ENCODE data around the gene SLC38A4.
"Not testable (repeated sequence)": the region's sequence is repeated elsewhere in the genome, so short reads cannot be mapped to it uniquely, and the experiment has no call there.

The SLC38A4 gene

GRCh38 chr12:46858368-46858767, 32.6 kb upstream of the SLC38A4 start:
- TF ChIP-seq CTCF (IDR thresholded peaks at IDR 0.05): no peak
- intact Hi-C loops (cut with DNase I; ENCODE audit: low total_unique reads): no loop called here
- no peak overlapping the region for H3K27ac ChIP-seq

GRCh38 chr12:46857486-46857885, 31.7 kb upstream of the SLC38A4 start:
- no peak for TF ChIP-seq CTCF (IDR thresholded peaks at IDR 0.05)
- Histone ChIP-seq H3K27ac (no peak overlapping the region), H3K27me3 (no peaks in the 10 kb centered on the region), H3K36me3 (no peaks in the 10 kb centered on the region), H3K9me3 (peaks cover 0 to 5% (median 4%) of the 10 kb centered on the region in 3 donors), H3K4me1 (peaks cover 0 to 9% (median 0%) of the 10 kb centered on the region in 4 donors), H3K4me3 (no peak overlapping the region)
- no peak for DNase-seq
- intact Hi-C loops (cut with DNase I; ENCODE audit: low total_unique reads): no loop called here

More at GRCh38 chr12:46858368-46858767, 32.6 kb upstream of the SLC38A4 start:
- DNase-seq: no peak
- H3K9me3 ChIP-seq: peaks cover 0 to 5% (median 4%) of the 10 kb centered on the region in 3 donors
- H3K4me3 ChIP-seq: no peak overlapping the region
- H3K4me1 ChIP-seq: peaks cover 0 to 9% (median 0%) of the 10 kb centered on the region in 4 donors
- no peaks in the 10 kb centered on the region for H3K36me3 ChIP-seq
- no peaks in the 10 kb centered on the region for H3K27me3 ChIP-seq

DNA sequence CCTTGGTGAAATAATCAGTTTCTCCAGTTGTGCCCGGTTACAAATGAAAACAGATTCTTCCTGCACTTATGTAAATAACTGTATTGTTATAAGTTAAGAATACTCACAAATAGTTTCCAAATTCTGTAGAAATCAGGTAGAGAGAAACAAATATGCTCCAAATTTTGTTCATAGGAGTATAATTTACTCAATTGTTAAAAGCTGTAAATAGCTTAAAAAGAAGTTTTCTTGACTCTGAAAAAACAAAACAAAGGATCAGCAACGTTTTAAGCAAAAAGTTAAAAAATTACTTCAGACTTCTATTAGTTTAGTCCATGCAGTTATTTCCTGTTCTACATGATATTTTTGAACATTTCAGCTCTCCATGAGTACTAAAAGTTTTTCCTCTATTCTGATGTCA, 30.0 kb upstream of the SLC38A4 start:
- Histone ChIP-seq H3K9me3 (peaks cover 0 to 5% (median 4%) of the 10 kb centered on the region in 3 donors), H3K4me1 (peaks cover 0 to 9% (median 0%) of the 10 kb centered on the region in 4 donors), H3K4me3 (no peak overlapping the region), H3K27ac (no peak overlapping the region), H3K27me3 (no peaks in the 10 kb centered on the region), H3K36me3 (no peaks in the 10 kb centered on the region)
- TF ChIP-seq CTCF (IDR thresholded peaks at IDR 0.05): no peak
- intact Hi-C loops (cut with DNase I; ENCODE audit: low total_unique reads): no loop called here
- no peak for DNase-seq

DNA sequence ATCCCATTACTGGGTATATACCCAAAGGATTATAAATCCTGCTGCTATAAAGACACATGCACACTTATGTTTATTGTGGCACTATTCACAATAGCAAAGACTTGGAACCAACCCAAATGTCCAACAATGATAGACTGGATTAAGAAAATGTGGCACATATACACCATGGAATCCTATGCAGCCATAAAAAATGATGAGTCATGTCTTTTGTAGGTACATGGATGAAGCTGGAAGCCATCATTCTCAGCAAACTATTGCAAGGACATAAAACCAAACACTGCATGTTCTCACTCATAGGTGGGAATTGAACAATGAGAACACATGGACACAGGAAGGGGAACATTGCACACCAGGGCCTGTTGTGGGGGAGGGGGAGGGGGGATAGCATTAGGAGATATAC, 28.4 kb upstream of the SLC38A4 start:
- H3K27ac ChIP-seq; intact Hi-C loops (cut with DNase I; ENCODE audit: low total_unique reads); H3K36me3 ChIP-seq; DNase-seq; H3K4me3 ChIP-seq; H3K4me1 ChIP-seq; H3K9me3 ChIP-seq; H3K27me3 ChIP-seq: not testable (repeated sequence)

DNA sequence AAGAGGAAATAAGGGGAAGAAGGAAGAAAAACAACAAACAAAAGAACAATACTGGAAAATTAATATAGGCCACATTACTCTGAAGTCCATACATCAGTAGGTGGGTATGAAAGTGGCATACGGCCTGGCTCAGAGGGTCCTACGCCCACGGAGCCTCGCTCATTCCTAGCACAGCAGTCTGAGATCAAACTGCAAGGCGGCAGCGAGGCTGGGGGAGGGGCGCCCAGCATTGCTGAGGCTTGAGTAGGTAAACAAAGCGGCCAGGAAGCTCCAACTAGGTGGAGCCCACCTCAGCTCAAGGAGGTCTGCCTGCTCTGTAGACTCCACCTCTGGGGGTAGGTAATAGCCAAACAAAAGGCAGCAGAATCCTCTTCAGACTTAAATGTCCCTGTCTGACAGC, 23.0 kb upstream of the SLC38A4 start:
- H3K27ac ChIP-seq; H3K9me3 ChIP-seq; DNase-seq; H3K36me3 ChIP-seq; intact Hi-C loops (cut with DNase I; ENCODE audit: low total_unique reads); H3K4me3 ChIP-seq; H3K4me1 ChIP-seq; H3K27me3 ChIP-seq: not testable (repeated sequence)

DNA sequence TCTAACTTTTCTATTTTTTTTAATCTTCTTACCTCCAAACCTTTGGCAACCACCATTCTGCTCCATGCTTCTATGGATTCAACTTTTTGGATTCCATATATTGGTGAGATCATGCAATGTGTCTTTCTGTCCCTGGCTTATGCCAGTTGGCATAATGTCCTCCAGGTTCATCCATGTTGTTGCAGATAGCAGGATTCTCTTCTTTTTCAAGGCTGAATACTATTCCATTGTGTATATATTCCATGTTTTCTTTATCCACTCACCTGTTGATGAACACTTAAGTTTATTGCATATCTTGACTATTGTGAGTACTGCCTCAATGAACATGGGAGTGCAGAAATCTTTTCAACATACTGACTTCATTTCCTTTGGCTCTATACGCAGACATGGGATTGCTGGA, 21.2 kb upstream of the SLC38A4 start:
- intact Hi-C loops (cut with DNase I; ENCODE audit: low total_unique reads): no loop called here
- Histone ChIP-seq H3K27me3 (no peaks in the 10 kb centered on the region), H3K36me3 (no peaks in the 10 kb centered on the region), H3K4me3 (no peak overlapping the region), H3K4me1 (peaks cover 0 to 3% (median 0%) of the 10 kb centered on the region in 4 donors), H3K9me3 (no peaks in the 10 kb centered on the region), H3K27ac (no peak overlapping the region)
- no peak for TF ChIP-seq CTCF (IDR thresholded peaks at IDR 0.05)
- DNase-seq: no peak

DNA sequence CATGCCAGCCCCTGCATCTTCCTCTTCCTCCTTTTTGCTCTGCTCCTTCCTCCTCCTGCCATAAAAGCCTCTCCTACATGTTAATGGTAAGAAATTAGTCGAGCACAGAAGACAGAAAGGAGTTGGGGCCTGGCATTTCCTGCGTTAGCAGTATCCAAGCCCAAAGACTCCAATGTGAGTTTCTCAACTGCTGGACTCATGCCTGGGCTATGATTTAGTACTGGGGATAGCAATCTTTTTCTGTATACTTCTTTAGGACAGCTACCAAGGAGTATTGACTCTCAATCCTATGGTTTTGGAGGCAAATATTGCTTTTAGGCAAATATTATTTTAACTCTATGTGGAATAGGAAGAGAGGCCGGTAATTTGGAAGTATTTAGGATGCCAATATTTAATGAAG, 18.0 kb upstream of the SLC38A4 start:
- no peaks in the 10 kb centered on the region for H3K9me3 ChIP-seq
- no peak for TF ChIP-seq CTCF (IDR thresholded peaks at IDR 0.05)
- H3K27ac ChIP-seq: no peak overlapping the region
- no peak for DNase-seq
- no peaks in the 10 kb centered on the region for H3K27me3 ChIP-seq
- H3K4me1 ChIP-seq: peaks cover 0 to 3% (median 0%) of the 10 kb centered on the region in 4 donors
- no peak overlapping the region for H3K4me3 ChIP-seq
- intact Hi-C loops (cut with DNase I; ENCODE audit: low total_unique reads): no loop called here
- no peaks in the 10 kb centered on the region for H3K36me3 ChIP-seq
